WTC11 (cell line): ENCODE measurements around the gene CARD14. TPM values are rescaled to one million over a fixed set of nuclear protein-coding genes. Genes with fewer than 3 reads are reported as not detected.

Experiments used
- ATAC-seq: fragments of 200-7000 bp; cut with Tn5 transposase; 2 replicates; pipeline ENCODE4 v1.10.0; 2021; ENCODE audit warnings: mild to moderate bottlenecking, moderate library complexity
- CTCF ChIA-PET: fragments of 300-600 bp; sonication (Branson Sonifier 250); formaldehyde crosslinking; loops from one replicate; lab custom pipeline; 2021; ENCODE audit warnings: antibody characterized with exemption; lab: Charles Lee
- POLR2A ChIA-PET: fragments of 350-600 bp; sonication (Branson Sonifier 250); formaldehyde crosslinking; loops from one replicate; lab custom pipeline; 2021; ENCODE audit warnings: antibody characterized with exemption; lab: Charles Lee
- DNase-seq: peaks from one replicate; pipeline ENCODE4 v3.0.0; 2021; ENCODE audit warnings: low spot score
- H3K27ac Mint-ChIP-seq: 2 replicates; pipeline ENCODE4 v1.8.0; 2021; ENCODE audit warnings: mixed read lengths
- H3K27me3 Mint-ChIP-seq: 2 replicates; pipeline ENCODE4 v1.8.0; 2021; ENCODE audit warnings: low read depth, mild to moderate bottlenecking, moderate library complexity, mixed read lengths
- H3K36me3 Mint-ChIP-seq: 2 replicates; pipeline ENCODE4 v1.8.0; 2021; ENCODE audit warnings: mixed read lengths
- H3K4me1 Mint-ChIP-seq: 2 replicates; pipeline ENCODE4 v1.8.0; 2022; ENCODE audit warnings: mixed read lengths
- H3K4me3 Mint-ChIP-seq: 2 replicates; pipeline ENCODE4 v1.8.0; 2021; ENCODE audit warnings: mild to moderate bottlenecking, moderate library complexity, mixed read lengths
- H3K9me3 Mint-ChIP-seq: 2 replicates; pipeline ENCODE4 v1.8.0; 2021; ENCODE audit warnings: mixed read lengths
- CDX4 ChIP-seq: fragments of 250-450 bp; sonication (Bioruptor Pico); IDR thresholded peaks from 2 replicates; pipeline ENCODE4 v1.9.0; 2021; ENCODE audit warnings: moderate library complexity, mild to moderate bottlenecking, inconsistent platforms, borderline replicate concordance
- CTCF ChIP-seq: fragments of 200-600 bp; IDR thresholded peaks from 2 replicates; pipeline ENCODE4 v1.8.0; 2022; ENCODE audit warnings: antibody characterized with exemption
- E2F4 ChIP-seq: sonication (generic); formaldehyde crosslinking; IDR thresholded peaks from 2 replicates; pipeline ENCODE4 v1.8.1; 2022; ENCODE audit warnings: low read depth, mild to moderate bottlenecking, moderate library complexity, missing genetic modification reagents, borderline replicate concordance
- ERG ChIP-seq: fragments of 250-450 bp; sonication (Bioruptor Pico); IDR thresholded peaks from 2 replicates; pipeline ENCODE4 v1.8.0; 2021; ENCODE audit warnings: mild to moderate bottlenecking
- ESRRA ChIP-seq: sonication (generic); formaldehyde crosslinking; IDR thresholded peaks from 2 replicates; pipeline ENCODE4 v1.8.1; 2022; ENCODE audit warnings: mild to moderate bottlenecking, missing genetic modification reagents, borderline replicate concordance
- FOXK1 ChIP-seq: sonication (generic); formaldehyde crosslinking; IDR thresholded peaks from 2 replicates; pipeline ENCODE4 v1.8.0; 2022; ENCODE audit warnings: mild to moderate bottlenecking, moderate library complexity, missing genetic modification reagents
- FOXP1 ChIP-seq: sonication (generic); formaldehyde crosslinking; IDR thresholded peaks from 2 replicates; pipeline ENCODE4 v1.8.0; 2022; ENCODE audit warnings: missing genetic modification reagents, mild to moderate bottlenecking, moderate library complexity, borderline replicate concordance
- HMGXB4 ChIP-seq: sonication (generic); formaldehyde crosslinking; IDR thresholded peaks from 2 replicates; pipeline ENCODE4 v1.8.1; 2023; ENCODE audit warnings: mild to moderate bottlenecking, moderate library complexity, missing genetic modification reagents
- IRF1 ChIP-seq: sonication (generic); formaldehyde crosslinking; IDR thresholded peaks from 2 replicates; pipeline ENCODE4 v1.8.0; 2023; ENCODE audit warnings: missing genetic modification reagents
- IRF2 ChIP-seq: sonication (generic); formaldehyde crosslinking; IDR thresholded peaks from 2 replicates; pipeline ENCODE4 v1.8.0; 2022; ENCODE audit warnings: low read depth, missing genetic modification reagents, borderline replicate concordance
- JUN ChIP-seq: sonication (generic); formaldehyde crosslinking; IDR thresholded peaks from 2 replicates; pipeline ENCODE4 v1.8.0; 2023; ENCODE audit warnings: mild to moderate bottlenecking, missing genetic modification reagents
- KAT7 ChIP-seq: sonication (generic); formaldehyde crosslinking; IDR thresholded peaks from 2 replicates; pipeline ENCODE4 v1.8.1; 2023; ENCODE audit warnings: missing genetic modification reagents, mild to moderate bottlenecking, borderline replicate concordance
- MAX ChIP-seq: sonication (generic); formaldehyde crosslinking; IDR thresholded peaks from 2 replicates; pipeline ENCODE4 v1.8.0; 2022; ENCODE audit warnings: mild to moderate bottlenecking, missing genetic modification reagents
- MLX ChIP-seq: sonication (generic); formaldehyde crosslinking; IDR thresholded peaks from 2 replicates; pipeline ENCODE4 v1.8.1; 2023; ENCODE audit warnings: mild to moderate bottlenecking, missing genetic modification reagents, moderate library complexity
- NFATC4 ChIP-seq: fragments of 250-450 bp; sonication (Bioruptor Pico); IDR thresholded peaks from 2 replicates; pipeline ENCODE4 v1.9.0; 2021; ENCODE audit warnings: mild to moderate bottlenecking
- NR2C2 ChIP-seq: sonication (generic); formaldehyde crosslinking; IDR thresholded peaks from 2 replicates; pipeline ENCODE4 v1.8.0; 2022; ENCODE audit warnings: mild to moderate bottlenecking, missing genetic modification reagents
- PRRX2 ChIP-seq: fragments of 250-450 bp; sonication (Bioruptor Pico); IDR thresholded peaks from 2 replicates; pipeline ENCODE4 v1.8.0; 2021; ENCODE audit warnings: mild to moderate bottlenecking
- TCF7 ChIP-seq: sonication (generic); formaldehyde crosslinking; IDR thresholded peaks from 2 replicates; pipeline ENCODE4 v1.8.0; 2022; ENCODE audit warnings: mild to moderate bottlenecking, low read depth, missing genetic modification reagents, moderate library complexity
- TP53 ChIP-seq: sonication (generic); formaldehyde crosslinking; IDR thresholded peaks from 2 replicates; pipeline ENCODE4 v1.8.1; 2023; ENCODE audit warnings: mild to moderate bottlenecking, missing genetic modification reagents
- ZNF121 ChIP-seq: sonication (generic); formaldehyde crosslinking; IDR thresholded peaks from 2 replicates; pipeline ENCODE4 v1.8.0; 2023; ENCODE audit warnings: missing genetic modification reagents
- ZNF232 ChIP-seq: sonication (generic); formaldehyde crosslinking; IDR thresholded peaks from 2 replicates; pipeline ENCODE4 v1.8.0; 2022; ENCODE audit warnings: mild to moderate bottlenecking, missing genetic modification reagents
- ZNF396 ChIP-seq: fragments of 250-450 bp; sonication (Bioruptor Pico); IDR thresholded peaks from 2 replicates; pipeline ENCODE4 v1.8.0; 2021; ENCODE audit warnings: mild to moderate bottlenecking, moderate library complexity, borderline replicate concordance
- ZNF416 ChIP-seq: fragments of 250-450 bp; sonication (Bioruptor Pico); IDR thresholded peaks from 2 replicates; pipeline ENCODE4 v1.9.0; 2021; ENCODE audit warnings: mild to moderate bottlenecking, inconsistent platforms
- total RNA-seq: library from RNA; stranded (reverse); gene quantifications from 3 replicates; pipeline ENCODE4 v1.2.3, GENCODE V29; 2021

CARD14 gene
- total RNA-seq, 1 experiment from 2014 or later, result 0.83 TPM

- no peak for DNase-seq
- H3K4me3 Mint-ChIP-seq, result no peak overlapping the region
- POLR2A ChIA-PET, result no interaction called here
- CTCF ChIA-PET, result interaction anchor here (0.9 kb wide), 1 partner anchor 37 kb away, joined by 6 read pairs; the partner anchor contains the start of gene GAA
- TF ChIP-seq ZNF396 (CRISPR knock-in tag) (no peak), IRF1 (no peak), ZNF121 (CRISPR knock-in tag) (no peak), NR2C2 (CRISPR knock-in tag) (no peak), MAX (no peak), KAT7 (CRISPR knock-in tag) (no peak), FOXP1 (CRISPR knock-in tag) (no peak), TP53 (CRISPR knock-in tag) (no peak), CTCF (no peak), NFATC4 (CRISPR knock-in tag) (no peak), CDX4 (no peak), HMGXB4 (no peak), ERG (no peak), PRRX2 (CRISPR knock-in tag) (no peak), JUN (CRISPR knock-in tag) (no peak), FOXK1 (CRISPR knock-in tag) (no peak), ZNF232 (CRISPR knock-in tag) (no peak)
- peaks cover 92% of the 10 kb centered on the region for H3K36me3 Mint-ChIP-seq
- H3K9me3 Mint-ChIP-seq, result no peaks in the 10 kb centered on the region
- no peaks in the 10 kb centered on the region for H3K27me3 Mint-ChIP-seq
- H3K27ac Mint-ChIP-seq, result no peak overlapping the region
- ATAC-seq, result no peak
- no peaks in the 10 kb centered on the region for H3K4me1 Mint-ChIP-seq
Measured at GRCh38 chr17:80138856-80139426, 30.9 kb upstream of the CARD14 start.

- Mint-ChIP-seq H3K4me3 (no peak overlapping the region), H3K27ac (no peak overlapping the region), H3K36me3 (peaks cover 75% of the 10 kb centered on the region), H3K4me1 (peaks cover 17% of the 10 kb centered on the region), H3K9me3 (no peaks in the 10 kb centered on the region), H3K27me3 (no peaks in the 10 kb centered on the region)
- ATAC-seq (no peak), DNase-seq (no peak)
- ChIA-PET CTCF (interaction anchor here (1.3 to 5.6 kb wide), 3 partner anchors 17 to 50 kb away, joined by 3 to 35 read pairs (median 6); partner anchors contain the start of gene GAA), POLR2A (no interaction called here)
- TF ChIP-seq IRF2 (CRISPR knock-in tag) (no peak), TCF7 (CRISPR knock-in tag) (no peak), E2F4 (CRISPR knock-in tag) (no peak), ZNF416 (CRISPR knock-in tag) (no peak), ESRRA (CRISPR knock-in tag) (no peak), HMGXB4 (no peak), MLX (no peak)
Measured at GRCh38 chr17:80141463-80142165, 28.2 kb upstream of the CARD14 start.
